ENCODE data around the gene PTGDS.

- no peak for TF ChIP-seq CTCF (IDR thresholded peaks at IDR 0.05)
- no peak for TF ChIP-seq ZFX (IDR thresholded peaks at IDR 0.05; ENCODE audit: borderline replicate concordance)
Observed at GRCh38 chr9:136949239-136949816, 28.0 kb upstream of the PTGDS start.
